ENCODE results near the gene DHRS2. TPM values are rescaled to one million over a fixed set of nuclear protein-coding genes. Genes with fewer than 3 reads are reported as not detected.
"Not testable (repeated sequence)": the region's sequence is repeated elsewhere in the genome, so short reads cannot be mapped to it uniquely, and the experiment has no call there.

Gene DHRS2
- polyA plus RNA-seq, 1 donor (not counting 4 experiments of a cell fraction or from before 2014, with no cell fraction given): 0.14 TPM

DNA sequence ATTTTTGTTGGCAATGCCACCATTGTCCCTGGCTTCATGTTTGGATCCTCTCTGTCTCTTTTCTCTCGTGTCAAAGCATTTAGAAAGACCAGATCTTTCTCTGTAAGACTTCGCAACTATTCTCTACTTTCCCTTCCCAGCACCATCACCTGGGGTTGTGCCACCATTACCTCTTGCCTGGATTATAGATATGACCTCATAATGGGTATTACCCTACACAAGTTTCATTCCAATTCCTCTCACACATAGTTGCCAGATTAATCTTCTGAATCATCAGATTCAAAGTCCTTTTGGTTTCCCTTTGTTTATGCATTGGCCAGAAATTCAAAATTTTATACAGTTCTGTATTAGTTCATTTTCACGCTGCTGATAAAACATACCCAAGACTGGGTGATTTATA, 27.2 kb upstream of the DHRS2 start:
- H3K9me1 ChIP-seq (ENCODE audit: control insufficient read depth, extremely low read depth, insufficient read depth, low read length): no peaks in the 10 kb centered on the region
- no peaks in the 10 kb centered on the region for H3K36me3 ChIP-seq (ENCODE audit: control insufficient read depth in 2 of 2, extremely low read depth in 1 of 2, insufficient read depth in 2 of 2, low read length in 2 of 2)
- H3K4me2 ChIP-seq (ENCODE audit: control insufficient read depth, extremely low read depth, insufficient read depth, low read depth, low read length): no peak overlapping the region
- no peak for FAIRE-seq
- no peak for TF ChIP-seq EZH2 (IDR thresholded peaks at IDR 0.05; ENCODE audit: low read length)
- TF ChIP-seq, protein P1, sequence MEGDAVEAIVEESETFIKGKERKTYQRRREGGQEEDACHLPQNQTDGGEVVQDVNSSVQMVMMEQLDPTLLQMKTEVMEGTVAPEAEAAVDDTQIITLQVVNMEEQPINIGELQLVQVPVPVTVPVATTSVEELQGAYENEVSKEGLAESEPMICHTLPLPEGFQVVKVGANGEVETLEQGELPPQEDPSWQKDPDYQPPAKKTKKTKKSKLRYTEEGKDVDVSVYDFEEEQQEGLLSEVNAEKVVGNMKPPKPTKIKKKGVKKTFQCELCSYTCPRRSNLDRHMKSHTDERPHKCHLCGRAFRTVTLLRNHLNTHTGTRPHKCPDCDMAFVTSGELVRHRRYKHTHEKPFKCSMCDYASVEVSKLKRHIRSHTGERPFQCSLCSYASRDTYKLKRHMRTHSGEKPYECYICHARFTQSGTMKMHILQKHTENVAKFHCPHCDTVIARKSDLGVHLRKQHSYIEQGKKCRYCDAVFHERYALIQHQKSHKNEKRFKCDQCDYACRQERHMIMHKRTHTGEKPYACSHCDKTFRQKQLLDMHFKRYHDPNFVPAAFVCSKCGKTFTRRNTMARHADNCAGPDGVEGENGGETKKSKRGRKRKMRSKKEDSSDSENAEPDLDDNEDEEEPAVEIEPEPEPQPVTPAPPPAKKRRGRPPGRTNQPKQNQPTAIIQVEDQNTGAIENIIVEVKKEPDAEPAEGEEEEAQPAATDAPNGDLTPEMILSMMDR (optimal IDR thresholded peaks at IDR 0.05 in 1 of 3, IDR thresholded peaks at IDR 0.05 in 1 of 3, conservative IDR thresholded peaks at IDR 0.05 in 1 of 3; ENCODE audit: extremely low read depth in 1 of 3, insufficient read depth in 2 of 3, low read length in 3 of 3): no peak
- H3K27ac ChIP-seq (ENCODE audit: control insufficient read depth, insufficient read depth, low read length): no peak overlapping the region
- no peak overlapping the region for H3K4me3 ChIP-seq (ENCODE audit: control insufficient read depth in 2 of 3, extremely low read depth in 1 of 3, insufficient read depth in 2 of 3, low read depth in 1 of 3, low read length in 3 of 3)
- no peaks in the 10 kb centered on the region for H3K79me2 ChIP-seq (ENCODE audit: control insufficient read depth, insufficient read depth, low read length)
- dilution Hi-C loops (cut with MboI; ENCODE audit: extremely low pct_ligation_motif_present, low sequenced_read_pairs): no loop called here
- H3K27me3 ChIP-seq (ENCODE audit: control insufficient read depth, extremely low read depth, insufficient read depth, low read length): peaks cover 4% of the 10 kb centered on the region
- no peaks in the 10 kb centered on the region for H4K20me1 ChIP-seq (ENCODE audit: control insufficient read depth, extremely low read depth, insufficient read depth, low read length)
- no peaks in the 10 kb centered on the region for H3K9me3 ChIP-seq (ENCODE audit: control insufficient read depth, low read depth, low read length)
- DNase-seq (ENCODE audit: low read depth, low spot score): no peak
- no peaks in the 10 kb centered on the region for H3K4me1 ChIP-seq (ENCODE audit: control insufficient read depth, extremely low read depth, insufficient read depth, low read length)
- H3K9ac ChIP-seq (ENCODE audit: control insufficient read depth, extremely low read depth, insufficient read depth, low read length): no peak overlapping the region
- no peak overlapping the region for H2AFZ ChIP-seq (ENCODE audit: control insufficient read depth, low read length)

DNA sequence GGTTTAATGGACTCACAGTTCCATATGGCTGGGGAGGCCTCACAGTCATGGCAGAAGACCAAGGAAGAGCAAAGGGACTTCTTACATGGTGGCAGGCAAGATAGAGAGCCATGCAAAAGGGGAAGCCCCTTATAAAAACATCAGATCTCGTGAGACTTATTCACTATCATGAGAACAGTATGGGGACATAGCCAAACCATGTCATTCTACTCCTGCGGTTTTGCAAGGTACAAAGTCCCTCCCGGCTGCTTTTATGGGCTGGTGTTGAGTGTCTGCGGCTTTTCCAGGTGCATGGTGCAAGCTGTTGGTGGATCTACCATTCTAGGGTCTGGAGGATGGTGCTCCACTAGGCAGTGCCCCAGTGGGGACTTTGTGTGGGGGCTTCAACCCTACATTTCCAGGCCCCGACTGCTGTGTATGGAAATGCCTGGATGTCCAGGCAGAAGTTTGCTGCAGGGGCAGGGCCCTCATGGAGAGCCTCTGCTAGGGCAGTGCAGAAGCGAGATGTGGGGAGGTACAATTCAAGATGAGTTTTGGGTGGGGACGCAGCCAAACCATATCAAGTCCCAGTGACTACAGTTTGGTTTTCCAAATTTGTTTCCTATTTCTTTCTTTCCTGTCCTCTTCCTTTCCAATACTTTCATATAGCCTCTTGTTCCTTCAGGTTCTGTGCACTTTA, 26.6 kb upstream of the DHRS2 start:
- DNase-seq (ENCODE audit: low read depth, low spot score); H3K4me1 ChIP-seq (ENCODE audit: control insufficient read depth, extremely low read depth, insufficient read depth, low read length); dilution Hi-C loops (cut with MboI; ENCODE audit: extremely low pct_ligation_motif_present, low sequenced_read_pairs); H3K9me3 ChIP-seq (ENCODE audit: control insufficient read depth, low read depth, low read length); H3K36me3 ChIP-seq (ENCODE audit: control insufficient read depth in 2 of 2, extremely low read depth in 1 of 2, insufficient read depth in 2 of 2, low read length in 2 of 2); H3K27me3 ChIP-seq (ENCODE audit: control insufficient read depth, extremely low read depth, insufficient read depth, low read length); H3K27ac ChIP-seq (ENCODE audit: control insufficient read depth, insufficient read depth, low read length); H2AFZ ChIP-seq (ENCODE audit: control insufficient read depth, low read length); FAIRE-seq; H3K4me3 ChIP-seq (ENCODE audit: control insufficient read depth in 2 of 3, extremely low read depth in 1 of 3, insufficient read depth in 2 of 3, low read depth in 1 of 3, low read length in 3 of 3); H3K79me2 ChIP-seq (ENCODE audit: control insufficient read depth, insufficient read depth, low read length); H3K9me1 ChIP-seq (ENCODE audit: control insufficient read depth, extremely low read depth, insufficient read depth, low read length); H4K20me1 ChIP-seq (ENCODE audit: control insufficient read depth, extremely low read depth, insufficient read depth, low read length); H3K4me2 ChIP-seq (ENCODE audit: control insufficient read depth, extremely low read depth, insufficient read depth, low read depth, low read length); H3K9ac ChIP-seq (ENCODE audit: control insufficient read depth, extremely low read depth, insufficient read depth, low read length): not testable (repeated sequence)

Measured in keratinocyte (primary cell).